Activated CD4-positive, alpha-beta T cell treated with anti-CD3 and anti-CD28 coated beads, Interleukin-2, amount 10 ng/mL, durations not matched to agents 24 days and 14 days (primary cell): ENCODE measurements around the gene CHKA. TPM values are rescaled to one million over a fixed set of nuclear protein-coding genes. Genes with fewer than 3 reads are reported as not detected.

Experiments
- DNase-seq: peaks from one replicate; pipeline ENCODE4 v3.0.0; 2022
- H3K27ac Mint-ChIP-seq: one replicate; pipeline ENCODE4 v1.8.0; 2022; ENCODE audit warnings: mild to moderate bottlenecking, mixed read lengths
- H3K27me3 Mint-ChIP-seq: one replicate; pipeline ENCODE4 v1.8.0; 2022; ENCODE audit warnings: mixed read lengths
- H3K36me3 Mint-ChIP-seq: one replicate; pipeline ENCODE4 v1.8.0; 2022; ENCODE audit warnings: low read depth, mild to moderate bottlenecking, mixed read lengths
- H3K4me1 Mint-ChIP-seq: one replicate; pipeline ENCODE4 v1.8.0; 2021; ENCODE audit warnings: mixed read lengths
- H3K4me3 Mint-ChIP-seq: one replicate; pipeline ENCODE4 v1.8.0; 2022; ENCODE audit warnings: mild to moderate bottlenecking, moderate library complexity, mixed read lengths
- H3K9me3 Mint-ChIP-seq: one replicate; pipeline ENCODE4 v1.8.0; 2021; ENCODE audit warnings: mixed read lengths
- intact Hi-C: fragments of 100-400 bp; cut with micrococcal nuclease; formaldehyde crosslinking; loops from one replicate; pipeline ENCODE4 v1.15.1; 2023
- total RNA-seq: library from RNA; stranded (reverse); gene quantifications from 2 replicates; pipeline ENCODE4 v1.2.3, GENCODE V29; 2022

The CHKA gene
- total RNA-seq, 1 donor from 2014 or later = 15.1 TPM

- H3K36me3 Mint-ChIP-seq = peaks cover 1% of the 10 kb centered on the region
- H3K27me3 Mint-ChIP-seq = no peaks in the 10 kb centered on the region
- H3K9me3 Mint-ChIP-seq = no peaks in the 10 kb centered on the region
- intact Hi-C loops = no loop called here
- H3K4me3 Mint-ChIP-seq = no peak overlapping the region
- peaks cover 17% of the 10 kb centered on the region for H3K4me1 Mint-ChIP-seq
- no peak overlapping the region for H3K27ac Mint-ChIP-seq
- no peak for DNase-seq
Observed at GRCh38 chr11:68026391-68027105, 94.6 kb downstream of the CHKA start.

GRCh38 chr11:68025047-68025446 lies 96.1 kb downstream of the CHKA start:
- Mint-ChIP-seq H3K4me3 (no peak overlapping the region), H3K4me1 (peaks cover 12% of the 10 kb centered on the region), H3K27me3 (no peaks in the 10 kb centered on the region), H3K36me3 (no peaks in the 10 kb centered on the region), H3K9me3 (no peaks in the 10 kb centered on the region), H3K27ac (no peak overlapping the region)
- intact Hi-C loops = no loop called here
- no peak for DNase-seq

- Mint-ChIP-seq H3K4me3 (no peak overlapping the region), H3K27me3 (no peaks in the 10 kb centered on the region), H3K27ac (no peak overlapping the region), H3K36me3 (no peaks in the 10 kb centered on the region), H3K9me3 (no peaks in the 10 kb centered on the region), H3K4me1 (peaks cover 10% of the 10 kb centered on the region)
- intact Hi-C loops = no loop called here
- no peak for DNase-seq
Observed at GRCh38 chr11:68024508-68024907, 96.7 kb downstream of the CHKA start.

- Mint-ChIP-seq H3K4me3 (no peak overlapping the region), H3K27me3 (no peaks in the 10 kb centered on the region), H3K4me1 (no peaks in the 10 kb centered on the region), H3K9me3 (no peaks in the 10 kb centered on the region), H3K36me3 (no peaks in the 10 kb centered on the region), H3K27ac (no peak overlapping the region)
- DNase-seq = no peak
- intact Hi-C loops = no loop called here
Observed at GRCh38 chr11:68022531-68022930, 98.7 kb downstream of the CHKA start.

GRCh38 chr11:68021167-68021787 lies 99.9 kb downstream of the CHKA start:
- Mint-ChIP-seq H3K4me1 (no peaks in the 10 kb centered on the region), H3K27ac (no peak overlapping the region), H3K4me3 (no peak overlapping the region), H3K36me3 (no peaks in the 10 kb centered on the region), H3K9me3 (no peaks in the 10 kb centered on the region), H3K27me3 (no peaks in the 10 kb centered on the region)
- no peak for DNase-seq
- intact Hi-C loops = no loop called here

GRCh38 chr11:68020575-68020974 lies 100.6 kb downstream of the CHKA start:
- H3K36me3 Mint-ChIP-seq = no peaks in the 10 kb centered on the region
- no peak overlapping the region for H3K4me3 Mint-ChIP-seq
- no peaks in the 10 kb centered on the region for H3K27me3 Mint-ChIP-seq
- no peaks in the 10 kb centered on the region for H3K9me3 Mint-ChIP-seq
- intact Hi-C loops = no loop called here
- no peak overlapping the region for H3K27ac Mint-ChIP-seq
- no peak for DNase-seq
- H3K4me1 Mint-ChIP-seq = no peaks in the 10 kb centered on the region

GRCh38 chr11:68019486-68019885 lies 101.7 kb downstream of the CHKA start:
- no peaks in the 10 kb centered on the region for H3K4me1 Mint-ChIP-seq
- no peak overlapping the region for H3K4me3 Mint-ChIP-seq
- no peak overlapping the region for H3K27ac Mint-ChIP-seq
- intact Hi-C loops = no loop called here
- H3K27me3 Mint-ChIP-seq = no peaks in the 10 kb centered on the region
- no peaks in the 10 kb centered on the region for H3K9me3 Mint-ChIP-seq
- no peaks in the 10 kb centered on the region for H3K36me3 Mint-ChIP-seq
- no peak for DNase-seq

- intact Hi-C loops = no loop called here
- no peaks in the 10 kb centered on the region for H3K4me1 Mint-ChIP-seq
Observed at GRCh38 chr11:68018730-68019190, 102.4 kb downstream of the CHKA start.

GRCh38 chr11:68017980-68018729 lies 103.0 kb downstream of the CHKA start:
- Mint-ChIP-seq H3K4me3 (no peak overlapping the region), H3K27me3 (no peaks in the 10 kb centered on the region), H3K9me3 (no peaks in the 10 kb centered on the region), H3K4me1 (no peaks in the 10 kb centered on the region), H3K36me3 (no peaks in the 10 kb centered on the region), H3K27ac (no peak overlapping the region)
- intact Hi-C loops = no loop called here
- no peak for DNase-seq

More at GRCh38 chr11:68018730-68019190, 102.4 kb downstream of the CHKA start:
- no peak overlapping the region for H3K27ac Mint-ChIP-seq
- no peak for DNase-seq
- no peak overlapping the region for H3K4me3 Mint-ChIP-seq
- H3K27me3 Mint-ChIP-seq = no peaks in the 10 kb centered on the region
- H3K9me3 Mint-ChIP-seq = no peaks in the 10 kb centered on the region
- H3K36me3 Mint-ChIP-seq = no peaks in the 10 kb centered on the region

GRCh38 chr11:68016904-68017817 lies 104.0 kb downstream of the CHKA start:
- H3K27me3 Mint-ChIP-seq = no peaks in the 10 kb centered on the region
- no peaks in the 10 kb centered on the region for H3K36me3 Mint-ChIP-seq
- H3K9me3 Mint-ChIP-seq = no peaks in the 10 kb centered on the region
- H3K27ac Mint-ChIP-seq = no peak overlapping the region
- no peak overlapping the region for H3K4me3 Mint-ChIP-seq
- no peaks in the 10 kb centered on the region for H3K4me1 Mint-ChIP-seq
- DNase-seq = no peak
- intact Hi-C loops = no loop called here

- Mint-ChIP-seq H3K27ac (no peak overlapping the region), H3K9me3 (no peaks in the 10 kb centered on the region), H3K27me3 (no peaks in the 10 kb centered on the region), H3K4me1 (no peaks in the 10 kb centered on the region), H3K36me3 (no peaks in the 10 kb centered on the region), H3K4me3 (no peak overlapping the region)
- intact Hi-C loops = no loop called here
- no peak for DNase-seq
Observed at GRCh38 chr11:68016161-68016903, 104.9 kb downstream of the CHKA start.

GRCh38 chr11:68015467-68015866 lies 105.7 kb downstream of the CHKA start:
- Mint-ChIP-seq H3K27me3 (no peaks in the 10 kb centered on the region), H3K27ac (no peak overlapping the region), H3K9me3 (no peaks in the 10 kb centered on the region), H3K36me3 (no peaks in the 10 kb centered on the region), H3K4me3 (no peak overlapping the region), H3K4me1 (no peaks in the 10 kb centered on the region)
- no peak for DNase-seq
- intact Hi-C loops = no loop called here

GRCh38 chr11:68014947-68015447 lies 106.2 kb downstream of the CHKA start:
- Mint-ChIP-seq H3K36me3 (no peaks in the 10 kb centered on the region), H3K4me3 (no peak overlapping the region), H3K27me3 (no peaks in the 10 kb centered on the region), H3K4me1 (no peaks in the 10 kb centered on the region), H3K9me3 (no peaks in the 10 kb centered on the region), H3K27ac (no peak overlapping the region)
- intact Hi-C loops = no loop called here
- DNase-seq = no peak
